ENCODE results near the gene MKRN2OS. TPM values are rescaled to one million over a fixed set of nuclear protein-coding genes. Genes with fewer than 3 reads are reported as not detected.

Gene MKRN2OS
- polyA plus RNA-seq, 1 donor (not counting 4 experiments of a cell fraction or from before 2014, with no cell fraction given) = 4.0 TPM

DNA sequence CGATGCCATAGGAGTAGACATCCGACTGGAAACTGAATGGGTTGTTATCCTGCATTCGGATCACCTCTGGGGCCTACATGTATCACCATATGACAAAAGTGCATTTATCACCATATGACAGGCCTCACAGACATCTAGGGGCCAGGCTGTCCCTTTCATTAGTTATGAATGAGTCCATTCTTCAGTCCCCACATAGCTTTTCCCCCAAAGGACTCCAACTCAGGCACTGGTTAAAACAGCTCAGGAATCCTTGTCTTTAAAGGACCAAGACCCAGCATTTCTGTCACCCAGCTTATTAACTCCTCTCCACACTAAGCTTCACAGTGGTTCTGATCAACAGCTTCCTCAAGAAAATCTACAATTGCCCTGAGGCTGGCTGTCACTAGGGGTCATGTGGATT, 39.9 kb upstream of the MKRN2OS start:
- TF ChIP-seq, protein P1, sequence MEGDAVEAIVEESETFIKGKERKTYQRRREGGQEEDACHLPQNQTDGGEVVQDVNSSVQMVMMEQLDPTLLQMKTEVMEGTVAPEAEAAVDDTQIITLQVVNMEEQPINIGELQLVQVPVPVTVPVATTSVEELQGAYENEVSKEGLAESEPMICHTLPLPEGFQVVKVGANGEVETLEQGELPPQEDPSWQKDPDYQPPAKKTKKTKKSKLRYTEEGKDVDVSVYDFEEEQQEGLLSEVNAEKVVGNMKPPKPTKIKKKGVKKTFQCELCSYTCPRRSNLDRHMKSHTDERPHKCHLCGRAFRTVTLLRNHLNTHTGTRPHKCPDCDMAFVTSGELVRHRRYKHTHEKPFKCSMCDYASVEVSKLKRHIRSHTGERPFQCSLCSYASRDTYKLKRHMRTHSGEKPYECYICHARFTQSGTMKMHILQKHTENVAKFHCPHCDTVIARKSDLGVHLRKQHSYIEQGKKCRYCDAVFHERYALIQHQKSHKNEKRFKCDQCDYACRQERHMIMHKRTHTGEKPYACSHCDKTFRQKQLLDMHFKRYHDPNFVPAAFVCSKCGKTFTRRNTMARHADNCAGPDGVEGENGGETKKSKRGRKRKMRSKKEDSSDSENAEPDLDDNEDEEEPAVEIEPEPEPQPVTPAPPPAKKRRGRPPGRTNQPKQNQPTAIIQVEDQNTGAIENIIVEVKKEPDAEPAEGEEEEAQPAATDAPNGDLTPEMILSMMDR (optimal IDR thresholded peaks at IDR 0.05 in 1 of 3, IDR thresholded peaks at IDR 0.05 in 1 of 3, conservative IDR thresholded peaks at IDR 0.05 in 1 of 3; ENCODE audit: extremely low read depth in 1 of 3, insufficient read depth in 2 of 3, low read length in 3 of 3) = no peak
- TF ChIP-seq EZH2 (IDR thresholded peaks at IDR 0.05; ENCODE audit: low read length) = no peak
- H4K20me1 ChIP-seq (ENCODE audit: control insufficient read depth, extremely low read depth, insufficient read depth, low read length) = no peaks in the 10 kb centered on the region
- FAIRE-seq = no peak
- no peak overlapping the region for H2AFZ ChIP-seq (ENCODE audit: control insufficient read depth, low read length)
- H3K4me3 ChIP-seq (ENCODE audit: control insufficient read depth in 2 of 3, extremely low read depth in 1 of 3, insufficient read depth in 2 of 3, low read depth in 1 of 3, low read length in 3 of 3) = no peak overlapping the region
- H3K9me3 ChIP-seq (ENCODE audit: control insufficient read depth, low read depth, low read length) = no peaks in the 10 kb centered on the region
- dilution Hi-C loops (cut with MboI; ENCODE audit: extremely low pct_ligation_motif_present, low sequenced_read_pairs) = no loop called here
- no peak overlapping the region for H3K4me2 ChIP-seq (ENCODE audit: control insufficient read depth, extremely low read depth, insufficient read depth, low read depth, low read length)
- H3K79me2 ChIP-seq (ENCODE audit: control insufficient read depth, insufficient read depth, low read length) = no peaks in the 10 kb centered on the region
- H3K27me3 ChIP-seq (ENCODE audit: control insufficient read depth, extremely low read depth, insufficient read depth, low read length) = no peaks in the 10 kb centered on the region
- no peak for DNase-seq (ENCODE audit: low read depth, low spot score)
- peaks cover 12% of the 10 kb centered on the region for H3K4me1 ChIP-seq (ENCODE audit: control insufficient read depth, extremely low read depth, insufficient read depth, low read length)
- no peak overlapping the region for H3K27ac ChIP-seq (ENCODE audit: control insufficient read depth, insufficient read depth, low read length)
- peaks cover 21 to 56% of the 10 kb centered on the region in 2 experiments for H3K36me3 ChIP-seq (ENCODE audit: control insufficient read depth in 2 of 2, extremely low read depth in 1 of 2, insufficient read depth in 2 of 2, low read length in 2 of 2)
- H3K9ac ChIP-seq (ENCODE audit: control insufficient read depth, extremely low read depth, insufficient read depth, low read length) = no peak overlapping the region
- no peaks in the 10 kb centered on the region for H3K9me1 ChIP-seq (ENCODE audit: control insufficient read depth, extremely low read depth, insufficient read depth, low read length)

DNA sequence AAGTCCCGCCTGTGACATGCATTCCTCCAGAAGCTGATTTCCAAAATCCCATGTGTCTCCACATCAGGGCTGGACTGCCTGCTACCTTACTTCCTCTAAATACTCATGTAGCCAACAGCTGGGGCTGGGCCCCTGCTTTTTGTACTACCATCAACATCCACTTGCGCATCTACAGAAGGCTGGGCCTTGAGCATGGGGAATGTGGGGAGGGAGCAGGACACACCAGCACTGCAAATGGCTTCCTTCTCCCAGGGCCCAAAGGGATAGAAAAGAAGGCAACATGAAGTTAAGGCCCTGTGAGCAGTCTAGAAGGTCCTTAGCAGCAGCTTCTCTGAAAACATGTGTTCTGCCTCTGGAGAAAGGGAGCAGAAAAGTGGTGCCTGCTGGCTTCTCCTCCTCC, 38.8 kb upstream of the MKRN2OS start:
- TF ChIP-seq, protein P1 (optimal IDR thresholded peaks at IDR 0.05 in 1 of 3, IDR thresholded peaks at IDR 0.05 in 1 of 3, conservative IDR thresholded peaks at IDR 0.05 in 1 of 3; ENCODE audit: extremely low read depth in 1 of 3, insufficient read depth in 2 of 3, low read length in 3 of 3) = no peak
- no peak for TF ChIP-seq EZH2 (IDR thresholded peaks at IDR 0.05; ENCODE audit: low read length)
- Histone ChIP-seq H3K27ac (ENCODE audit: control insufficient read depth, insufficient read depth, low read length) (no peak overlapping the region), H3K9ac (ENCODE audit: control insufficient read depth, extremely low read depth, insufficient read depth, low read length) (no peak overlapping the region), H3K9me1 (ENCODE audit: control insufficient read depth, extremely low read depth, insufficient read depth, low read length) (no peaks in the 10 kb centered on the region), H3K36me3 (ENCODE audit: control insufficient read depth in 2 of 2, extremely low read depth in 1 of 2, insufficient read depth in 2 of 2, low read length in 2 of 2) (peaks cover 24 to 55% of the 10 kb centered on the region in 2 experiments), H4K20me1 (ENCODE audit: control insufficient read depth, extremely low read depth, insufficient read depth, low read length) (no peaks in the 10 kb centered on the region), H2AFZ (ENCODE audit: control insufficient read depth, low read length) (no peak overlapping the region), H3K27me3 (ENCODE audit: control insufficient read depth, extremely low read depth, insufficient read depth, low read length) (no peaks in the 10 kb centered on the region), H3K4me2 (ENCODE audit: control insufficient read depth, extremely low read depth, insufficient read depth, low read depth, low read length) (no peak overlapping the region), H3K4me1 (ENCODE audit: control insufficient read depth, extremely low read depth, insufficient read depth, low read length) (peaks cover 12% of the 10 kb centered on the region), H3K4me3 (ENCODE audit: control insufficient read depth in 2 of 3, extremely low read depth in 1 of 3, insufficient read depth in 2 of 3, low read depth in 1 of 3, low read length in 3 of 3) (no peak overlapping the region), H3K79me2 (ENCODE audit: control insufficient read depth, insufficient read depth, low read length) (no peaks in the 10 kb centered on the region), H3K9me3 (ENCODE audit: control insufficient read depth, low read depth, low read length) (no peaks in the 10 kb centered on the region)
- DNase-seq (ENCODE audit: low read depth, low spot score) = no peak
- dilution Hi-C loops (cut with MboI; ENCODE audit: extremely low pct_ligation_motif_present, low sequenced_read_pairs) = no loop called here
- no peak for FAIRE-seq
